HG02981 (cell line): ENCODE measurements around the gene VAMP3.

Source experiments
- ATAC-seq: cut with Tn5 transposase; IDR thresholded peaks from one replicate; pipeline ENCODE4 v1.9.1; 2021; ENCODE audit warnings: mild to moderate bottlenecking, moderate library complexity; ENCODE audit not compliant: unreplicated experiment

VAMP3 gene

GRCh38 chr1:7810395-7810794 is 39.3 kb downstream of the VAMP3 start:
- no peak for ATAC-seq

- no peak for ATAC-seq
Observed at GRCh38 chr1:7811476-7811875, 40.4 kb downstream of the VAMP3 start.

- no peak for ATAC-seq
Observed at GRCh38 chr1:7813677-7814373, 42.7 kb downstream of the VAMP3 start.

- ATAC-seq, result no peak
Observed at GRCh38 chr1:7821282-7821681, 50.2 kb downstream of the VAMP3 start.

- ATAC-seq, result no peak
Observed at GRCh38 chr1:7824701-7825100, 53.6 kb downstream of the VAMP3 start.

GRCh38 chr1:7826363-7826762 is 55.3 kb downstream of the VAMP3 start:
- ATAC-seq, result no peak

GRCh38 chr1:7827126-7827955 is 56.2 kb downstream of the VAMP3 start:
- no peak for ATAC-seq
